Vagina (tissue), 2 donors: ENCODE results near the gene CCDC57.

Experiments
- CTCF ChIP-seq, 3 experiments: fragments of 450-650 bp in 2 of 3; fragments of 200-600 bp in 1 of 3; sonication (generic) in 1 of 3; IDR thresholded peaks; one replicate each; pipeline ENCODE4 v1.5.1; 2017 to 2019; ENCODE audit warnings: antibody characterized with exemption in 3 of 3, mild to moderate bottlenecking in 2 of 3, moderate library complexity in 2 of 3
- POLR2A ChIP-seq, 2 donors: fragments of 450-650 bp; IDR thresholded peaks; one replicate each; pipeline ENCODE4 v1.6.1; 2017; ENCODE audit warnings: antibody characterized with exemption in 2 of 2, mild to moderate bottlenecking in 2 of 2, moderate library complexity in 2 of 2
- POLR2AphosphoS5 ChIP-seq, 2 donors: sonication (generic); formaldehyde crosslinking; IDR thresholded peaks; one replicate each; pipeline ENCODE4 v1.9.0; 2017; ENCODE audit warnings: antibody characterized with exemption in 2 of 2, mild to moderate bottlenecking in 2 of 2, low read depth in 1 of 2; ENCODE audit not compliant: insufficient read depth in 1 of 2

- TF ChIP-seq CTCF (IDR thresholded peaks at IDR 0.05) (no peak), POLR2A (IDR thresholded peaks at IDR 0.05) (no peak), POLR2AphosphoS5 (IDR thresholded peaks at IDR 0.05; ENCODE audit: insufficient read depth in 1 of 2, low read depth in 1 of 2) (peak in 1 of 2 donors; percentile 31)
These were observed 106.6 kb downstream of the CCDC57 start for GRCh38 chr17:82105882-82106687.
